Activated T-cell treated with anti-CD3 and anti-CD28 coated beads for 24 hours (primary cell): ENCODE data around the gene DDX1.

Source experiments
- DNase-seq: peaks from one replicate; pipeline ENCODE4 v3.0.0-alpha.2; 2020; ENCODE audit warnings: low read depth

DDX1 gene

DNA sequence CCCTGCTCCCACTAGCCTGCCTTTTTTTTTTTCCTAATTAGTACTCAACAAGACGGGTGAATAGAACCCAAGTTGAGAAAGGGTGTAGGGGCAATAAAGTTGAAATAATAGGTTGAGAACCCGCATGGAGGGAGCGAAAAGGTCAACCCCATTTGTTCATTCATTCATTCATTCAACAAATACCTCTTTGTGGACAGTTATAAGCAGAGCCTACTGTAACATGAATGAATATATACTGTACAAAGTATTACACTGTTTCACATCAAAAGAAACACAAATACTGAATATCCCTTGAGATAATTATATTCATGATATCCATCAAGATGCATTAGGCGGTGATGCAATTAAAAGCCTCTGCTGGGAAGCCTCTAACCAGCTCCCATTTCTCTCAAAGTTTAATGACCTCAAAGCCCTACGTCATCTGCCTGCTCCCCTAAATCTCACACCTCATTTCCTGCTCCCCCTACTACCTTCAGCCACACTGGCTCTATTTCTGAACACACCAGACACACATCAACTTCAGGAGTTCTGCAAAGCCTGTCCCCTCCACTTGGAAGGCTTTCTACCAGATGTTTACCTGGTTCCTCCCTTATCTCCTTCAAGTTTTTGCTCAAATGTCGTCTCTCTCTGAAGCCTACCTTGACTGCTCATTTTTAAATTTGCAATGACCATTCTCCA lies 29.2 kb upstream of the DDX1 start:
- DNase-seq, result no peak

GRCh38 chr2:15563227-15564100 lies 28.2 kb upstream of the DDX1 start:
- DNase-seq, result no peak

- DNase-seq, result no peak
Observed at GRCh38 chr2:15565392-15565791, 26.3 kb upstream of the DDX1 start.

- DNase-seq, result no peak
Observed at GRCh38 chr2:15565994-15566671, 25.5 kb upstream of the DDX1 start.

DNA sequence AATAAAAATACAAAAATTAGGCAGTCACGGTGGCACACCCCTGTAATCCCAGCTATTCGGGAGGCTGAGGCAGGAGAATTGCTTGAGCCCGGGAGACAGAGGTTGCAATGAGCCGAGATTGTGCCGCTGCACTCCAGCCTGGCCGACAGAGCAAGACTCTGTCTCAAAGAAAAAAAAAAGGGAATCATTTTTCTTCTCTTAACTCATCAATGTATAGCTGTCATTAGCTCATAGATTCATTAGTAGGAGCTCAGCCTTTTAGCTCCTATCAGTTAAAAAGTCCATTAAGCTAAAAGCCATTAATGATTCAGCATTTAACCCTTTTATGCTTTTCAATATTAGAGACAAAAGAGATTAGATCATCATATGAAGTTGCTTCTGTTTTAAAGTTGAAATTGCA lies 24.8 kb upstream of the DDX1 start:
- DNase-seq, result no peak

DNA sequence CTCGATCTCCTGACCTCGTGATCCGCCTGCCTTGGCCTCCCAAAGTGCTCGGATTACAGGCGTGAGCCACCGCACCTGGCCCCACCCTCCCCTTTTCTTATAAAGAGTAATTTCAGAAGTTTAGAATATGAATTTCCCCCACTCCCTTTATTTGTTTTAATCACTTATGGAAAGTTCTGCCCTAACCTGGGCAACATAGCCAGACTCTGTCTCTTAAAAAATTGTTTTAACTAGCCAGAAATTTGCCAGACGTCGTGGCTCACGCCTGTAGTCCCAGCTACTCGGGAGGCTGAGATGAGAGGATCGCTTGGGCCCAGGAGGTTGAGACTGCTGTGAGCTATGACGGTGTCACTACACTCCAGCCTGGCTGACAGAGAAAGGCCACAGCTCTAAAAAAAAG lies 22.8 kb upstream of the DDX1 start:
- no peak for DNase-seq

DNA sequence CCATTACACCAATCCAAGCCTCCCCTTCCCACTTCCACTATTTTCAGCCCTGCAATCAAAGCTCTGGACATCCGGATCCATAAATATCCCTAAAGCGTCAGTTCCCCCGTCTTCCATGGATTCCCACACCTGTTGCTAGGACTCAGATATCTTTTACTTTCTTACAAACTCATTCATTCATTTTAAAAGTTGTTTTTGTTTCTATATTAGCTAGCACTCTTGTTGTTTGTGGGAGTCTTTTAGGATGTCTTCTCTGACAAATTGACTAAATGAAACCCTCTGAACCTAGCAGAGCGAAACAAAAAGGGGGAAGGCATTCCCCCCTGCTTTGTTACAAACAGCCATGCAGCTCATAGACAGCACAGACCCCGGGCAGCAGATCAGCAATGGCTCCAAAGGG lies 21.6 kb upstream of the DDX1 start:
- no peak for DNase-seq

GRCh38 chr2:15571729-15572128 lies 19.9 kb upstream of the DDX1 start:
- DNase-seq, result no peak

DNA sequence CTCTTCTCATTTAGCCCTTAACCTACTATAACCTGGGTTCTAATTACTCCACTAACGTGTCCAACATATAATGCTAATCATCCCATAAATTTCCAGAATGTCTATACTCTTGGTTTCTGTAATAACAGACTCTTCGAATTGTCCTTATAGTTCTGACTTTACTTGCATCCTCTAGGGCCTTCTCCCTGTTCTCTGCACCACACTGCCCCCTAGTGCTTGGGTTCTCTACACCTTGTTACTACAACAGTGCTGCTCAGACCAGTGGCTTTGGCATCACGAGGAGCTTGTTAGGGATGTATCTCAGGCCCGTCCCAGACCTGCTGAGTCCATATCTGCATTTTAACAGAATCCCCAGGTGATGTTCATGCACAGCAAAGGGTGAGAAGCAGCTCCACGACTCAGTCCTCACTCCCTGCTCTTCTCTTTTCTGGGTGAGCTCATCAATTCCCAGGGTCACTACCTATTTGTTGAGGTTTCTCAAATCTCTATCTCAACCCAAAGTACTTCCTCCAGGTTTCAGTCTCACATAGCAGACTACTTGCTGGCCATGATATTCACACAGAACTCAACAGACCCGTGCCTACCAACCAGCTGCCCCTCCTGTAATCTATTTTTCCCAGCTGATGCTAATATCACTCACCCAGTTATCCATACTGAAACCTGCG lies 14.5 kb upstream of the DDX1 start:
- DNase-seq, result peak; percentile 86

DNA sequence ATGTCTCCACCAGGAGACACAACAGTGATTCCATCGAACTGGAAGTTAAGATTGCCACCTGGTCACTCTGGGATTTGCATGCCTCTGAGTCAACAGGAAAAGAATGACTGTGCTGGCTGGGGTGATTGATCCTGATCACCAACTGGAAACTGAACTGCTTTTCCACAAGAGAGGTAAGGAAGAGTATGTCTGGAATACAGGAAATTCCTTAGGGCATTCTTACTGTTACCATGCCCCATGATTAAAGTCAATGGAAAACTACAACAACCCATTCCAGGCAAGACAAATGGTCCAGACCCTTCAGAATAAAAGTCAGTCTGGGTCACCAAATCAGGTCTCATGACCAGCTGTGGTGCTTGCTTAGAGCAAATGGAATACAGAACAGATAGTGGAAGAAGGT lies 12.0 kb upstream of the DDX1 start:
- DNase-seq, result no peak

DNA sequence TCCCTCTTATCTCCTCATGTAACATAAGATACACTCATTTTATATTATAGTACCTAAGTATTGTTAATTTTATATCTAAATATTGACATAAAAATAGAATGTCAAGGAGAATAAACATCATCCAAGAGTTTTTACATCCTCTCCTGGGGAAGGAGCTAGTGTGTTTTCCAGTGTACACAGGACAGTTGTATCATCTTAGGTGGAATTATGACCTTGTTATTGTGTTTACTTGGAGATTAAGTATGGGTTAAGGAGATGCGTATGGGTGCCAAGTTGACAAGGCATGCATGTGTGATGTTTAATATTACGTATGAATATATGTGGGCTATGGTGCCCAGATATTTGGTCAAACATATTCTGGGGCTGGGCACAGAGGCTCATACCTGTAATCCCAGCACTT lies 11.2 kb upstream of the DDX1 start:
- DNase-seq, result no peak

GRCh38 chr2:15582710-15583357 lies 8.8 kb upstream of the DDX1 start:
- no peak for DNase-seq

- DNase-seq, result no peak
Observed at GRCh38 chr2:15583826-15584225, 7.8 kb upstream of the DDX1 start.

DNA sequence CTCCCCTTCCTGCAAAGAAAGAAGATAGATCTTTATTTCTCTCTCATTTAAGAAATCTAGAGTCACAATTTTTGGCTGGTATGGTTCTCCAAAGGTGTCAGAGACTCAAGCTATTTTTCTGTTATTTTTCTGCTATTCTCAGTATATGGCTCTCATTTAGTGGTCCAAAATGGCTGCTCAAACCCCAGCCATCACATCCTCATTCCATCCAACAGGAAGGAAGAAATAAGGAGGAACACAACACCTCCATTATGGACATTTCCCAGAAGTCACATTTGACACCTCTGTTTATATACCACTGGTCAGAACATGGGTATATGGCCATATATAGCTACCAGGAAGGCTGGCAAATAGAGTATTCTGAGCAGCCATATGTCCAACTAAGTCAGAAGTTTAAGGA lies 7.4 kb upstream of the DDX1 start:
- DNase-seq, result no peak

GRCh38 chr2:15584767-15585469 lies 6.8 kb upstream of the DDX1 start:
- no peak for DNase-seq

- DNase-seq, result peak; percentile 11
Observed at GRCh38 chr2:15588329-15588919, 3.2 kb upstream of the DDX1 start.

GRCh38 chr2:15591373-15591691 lies 336 bp upstream of the DDX1 start:
- no peak for DNase-seq

- DNase-seq, result no peak
Observed at GRCh38 chr2:15593327-15593705, 1.6 kb downstream of the DDX1 start.

DNA sequence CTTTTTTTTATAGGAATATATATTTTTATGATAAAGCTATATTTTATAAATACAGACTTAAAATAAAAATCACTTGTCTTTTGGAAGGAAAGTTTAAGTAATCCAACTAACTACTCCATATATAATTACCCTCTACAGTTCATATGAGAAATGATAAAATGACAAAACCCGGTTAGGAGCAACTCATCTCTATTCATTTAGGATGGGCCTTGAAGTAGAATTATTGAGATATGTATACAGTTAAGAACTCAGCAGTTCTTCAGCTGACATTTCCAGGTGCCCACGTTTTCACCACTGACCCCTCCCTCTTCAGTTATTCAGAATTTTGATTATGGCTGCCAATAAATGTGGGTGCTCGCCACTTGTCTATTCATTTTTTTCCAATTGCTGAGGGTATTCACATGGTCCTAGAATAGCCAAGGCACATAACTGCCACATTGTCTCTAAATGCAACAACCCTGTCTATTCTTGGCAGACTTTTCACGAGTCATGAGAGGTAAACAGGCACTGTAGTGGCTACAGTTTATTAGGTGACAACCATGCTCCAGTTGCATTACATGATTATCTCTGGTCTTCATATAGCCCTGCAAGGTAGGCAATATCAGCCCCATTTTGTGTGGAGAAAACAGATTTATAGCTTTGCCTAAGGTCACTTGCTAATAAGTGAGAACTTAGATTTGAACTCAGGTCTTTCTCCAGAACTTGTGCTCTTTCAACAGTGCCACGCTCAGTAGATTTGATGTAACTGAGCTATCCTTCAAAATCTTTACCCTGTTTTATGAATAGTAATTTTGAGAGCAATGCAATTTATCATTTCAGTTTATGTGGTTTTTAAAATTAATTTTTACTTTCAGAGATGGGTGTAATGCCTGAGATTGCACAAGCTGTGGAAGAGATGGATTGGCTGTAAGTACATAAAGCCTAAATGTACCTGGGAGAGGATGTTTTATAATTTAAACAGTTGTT lies 2.9 kb downstream of the DDX1 start:
- DNase-seq, result no peak

DNA sequence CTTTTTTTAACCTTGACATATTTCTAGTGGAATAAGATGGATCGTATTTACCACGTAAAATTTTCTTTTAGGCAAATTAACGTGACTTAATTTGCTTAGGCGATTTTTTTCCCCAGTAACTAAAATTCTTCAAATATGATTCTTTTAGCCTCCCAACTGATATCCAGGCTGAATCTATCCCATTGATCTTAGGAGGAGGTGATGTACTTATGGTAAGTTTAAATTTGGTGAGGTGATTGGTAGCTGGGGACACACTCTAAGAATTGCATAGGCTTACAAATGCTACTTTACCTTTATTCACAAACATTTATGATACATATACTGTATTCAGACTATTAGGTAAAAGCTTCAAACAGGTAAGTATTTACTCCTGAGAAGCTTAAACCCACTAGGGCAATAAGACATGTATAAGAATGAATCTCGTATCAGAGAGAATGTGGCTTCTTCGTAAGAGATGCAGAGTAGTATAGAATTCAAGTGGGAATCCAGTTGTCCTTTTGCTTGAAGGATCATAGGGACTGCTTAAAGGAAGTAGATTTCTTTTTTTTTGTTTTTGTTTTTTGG lies 3.8 kb downstream of the DDX1 start:
- no peak for DNase-seq
